LNCAP (cell line): ENCODE measurements around the gene MAGI2.

Source experiments
- CTCF ChIP-seq: fragments of 450-650 bp; IDR thresholded peaks from 2 replicates; pipeline ENCODE4 v1.5.1; 2017; ENCODE audit warnings: mild to moderate bottlenecking

The MAGI2 gene

GRCh38 chr7:79376299-79377025, 77.0 kb downstream of the MAGI2 start:
- TF ChIP-seq CTCF = no peak

DNA sequence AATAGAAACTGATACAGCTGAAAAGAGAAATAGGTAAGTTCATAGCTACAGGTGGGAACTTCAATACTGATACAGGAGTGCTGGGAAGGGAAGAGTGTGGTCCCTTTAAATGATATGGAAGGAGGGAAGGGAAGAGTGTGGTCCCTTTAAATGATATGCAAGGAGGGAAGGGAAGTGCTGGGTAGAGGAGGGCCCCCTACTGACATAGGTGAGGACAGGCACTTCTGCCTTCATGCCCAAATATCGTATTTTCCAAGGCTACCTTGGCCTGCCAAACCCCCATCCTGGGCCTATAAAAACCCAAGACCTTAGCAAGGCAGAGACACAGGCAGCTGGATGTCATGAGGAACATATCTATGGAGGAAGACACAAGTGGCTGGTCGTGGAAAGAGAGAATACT, 92.3 kb downstream of the MAGI2 start:
- no peak for TF ChIP-seq CTCF

DNA sequence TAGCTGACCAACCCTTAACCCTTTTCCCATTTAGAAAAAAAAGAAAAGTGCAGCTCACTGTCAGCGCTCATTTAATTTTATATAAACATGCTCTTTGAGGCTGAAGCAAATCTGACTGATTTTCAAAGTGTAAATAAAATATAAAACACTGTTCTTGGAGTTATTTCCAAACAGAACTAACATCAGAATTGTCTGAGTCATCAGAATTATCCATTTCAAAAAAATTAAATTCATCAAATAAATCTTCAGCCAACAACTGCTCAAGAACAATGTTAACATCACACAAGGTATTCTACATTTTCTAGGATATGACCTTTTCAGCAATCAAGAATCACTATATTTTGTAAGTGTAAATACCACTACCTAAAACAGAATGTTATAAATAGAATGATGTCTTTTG, 93.6 kb downstream of the MAGI2 start:
- TF ChIP-seq CTCF = no peak

- no peak for TF ChIP-seq CTCF
Measured at GRCh38 chr7:79357101-79357500, 96.4 kb downstream of the MAGI2 start.

GRCh38 chr7:79353720-79354468, 99.6 kb downstream of the MAGI2 start:
- TF ChIP-seq CTCF = no peak

DNA sequence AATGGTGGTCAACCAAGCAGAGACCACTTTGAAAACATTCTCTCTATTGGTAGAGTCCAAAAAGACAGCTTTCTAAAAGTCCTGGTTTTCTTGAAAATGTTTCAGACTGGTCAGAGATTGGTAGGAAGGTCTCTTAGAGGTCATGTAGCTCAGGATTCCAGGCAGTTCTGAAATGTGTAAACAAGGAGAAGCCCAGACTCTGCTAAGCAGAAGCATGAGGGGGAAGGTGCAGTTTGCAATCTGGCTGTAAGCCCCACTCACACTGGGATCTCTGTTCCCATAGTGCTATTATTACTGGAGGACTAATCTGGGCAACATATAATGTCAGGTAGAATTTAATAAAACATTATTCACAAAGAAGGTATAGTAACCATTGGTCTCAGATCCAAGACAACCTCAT, 101.1 kb downstream of the MAGI2 start:
- no peak for TF ChIP-seq CTCF

DNA sequence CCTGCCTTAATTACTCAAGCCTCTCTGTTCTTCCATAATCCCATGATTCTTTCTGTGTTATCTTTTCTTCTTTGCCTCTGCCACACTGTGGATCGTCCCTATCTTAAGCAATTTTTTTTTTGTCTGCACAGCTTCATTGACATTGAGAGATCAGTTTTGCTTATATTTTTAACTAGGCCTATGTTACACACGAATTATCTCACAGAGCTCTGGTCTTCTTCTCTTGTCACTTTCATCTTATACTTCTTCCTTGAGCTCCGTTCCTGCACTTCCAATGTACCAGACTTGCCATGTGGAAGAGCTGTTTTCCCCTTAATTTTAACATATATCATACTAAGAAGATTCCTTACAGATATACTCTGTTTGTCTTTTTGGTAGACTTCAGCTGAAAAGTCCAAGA, 106.1 kb downstream of the MAGI2 start:
- TF ChIP-seq CTCF = no peak
